MM.1S (cell line): Measurements from ENCODE around the gene NOS3.

ENCODE experiments used
- CTCF ChIP-seq: fragments of 300-600 bp; sonication (generic); IDR thresholded peaks from 2 replicates; pipeline ENCODE4 v1.5.1; 2016; ENCODE audit warnings: antibody characterized with exemption, low read length, mixed read lengths
- EZH2phosphoT487 ChIP-seq: fragments of 300-600 bp; sonication (generic); IDR thresholded peaks from 2 replicates; pipeline ENCODE4 v1.6.1; 2018; ENCODE audit warnings: antibody characterized with exemption, low read length

GRCh38 chr7:150956395-150957132 lies 34.3 kb upstream of the NOS3 start:
- TF ChIP-seq CTCF (no peak), EZH2phosphoT487 (no peak)
